GM12872 (cell line): Measurements from ENCODE around the gene LRBA.

ENCODE experiments used
- TF ChIP-seq, protein P1 (sequence below): IDR thresholded peaks from 3 replicates; pipeline ENCODE4 v1.5.1; 2011; ENCODE audit warnings: low read depth, mild to moderate bottlenecking, low read length, moderate library complexity; ENCODE audit not compliant: insufficient read depth

LRBA gene

DNA sequence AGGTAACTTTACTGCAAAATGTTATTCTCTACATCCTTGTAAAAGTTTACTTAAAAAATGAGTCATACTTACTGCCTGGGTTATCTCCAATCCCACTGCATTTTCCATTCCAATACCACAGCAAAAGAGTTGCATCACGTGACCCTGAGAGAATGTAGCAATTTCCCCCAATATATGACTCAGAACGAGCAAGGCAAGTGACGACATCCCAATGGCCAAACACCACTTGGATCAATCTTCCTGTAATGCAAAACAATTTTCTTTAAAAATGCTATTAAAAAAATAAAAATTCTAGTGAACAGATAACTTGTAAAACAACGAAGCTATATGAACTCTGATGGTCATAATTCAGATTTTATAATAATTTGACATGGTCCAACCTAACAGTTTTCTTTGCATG is 712.5 kb downstream of the LRBA start:
- TF ChIP-seq, protein P1, sequence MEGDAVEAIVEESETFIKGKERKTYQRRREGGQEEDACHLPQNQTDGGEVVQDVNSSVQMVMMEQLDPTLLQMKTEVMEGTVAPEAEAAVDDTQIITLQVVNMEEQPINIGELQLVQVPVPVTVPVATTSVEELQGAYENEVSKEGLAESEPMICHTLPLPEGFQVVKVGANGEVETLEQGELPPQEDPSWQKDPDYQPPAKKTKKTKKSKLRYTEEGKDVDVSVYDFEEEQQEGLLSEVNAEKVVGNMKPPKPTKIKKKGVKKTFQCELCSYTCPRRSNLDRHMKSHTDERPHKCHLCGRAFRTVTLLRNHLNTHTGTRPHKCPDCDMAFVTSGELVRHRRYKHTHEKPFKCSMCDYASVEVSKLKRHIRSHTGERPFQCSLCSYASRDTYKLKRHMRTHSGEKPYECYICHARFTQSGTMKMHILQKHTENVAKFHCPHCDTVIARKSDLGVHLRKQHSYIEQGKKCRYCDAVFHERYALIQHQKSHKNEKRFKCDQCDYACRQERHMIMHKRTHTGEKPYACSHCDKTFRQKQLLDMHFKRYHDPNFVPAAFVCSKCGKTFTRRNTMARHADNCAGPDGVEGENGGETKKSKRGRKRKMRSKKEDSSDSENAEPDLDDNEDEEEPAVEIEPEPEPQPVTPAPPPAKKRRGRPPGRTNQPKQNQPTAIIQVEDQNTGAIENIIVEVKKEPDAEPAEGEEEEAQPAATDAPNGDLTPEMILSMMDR, result no peak

DNA sequence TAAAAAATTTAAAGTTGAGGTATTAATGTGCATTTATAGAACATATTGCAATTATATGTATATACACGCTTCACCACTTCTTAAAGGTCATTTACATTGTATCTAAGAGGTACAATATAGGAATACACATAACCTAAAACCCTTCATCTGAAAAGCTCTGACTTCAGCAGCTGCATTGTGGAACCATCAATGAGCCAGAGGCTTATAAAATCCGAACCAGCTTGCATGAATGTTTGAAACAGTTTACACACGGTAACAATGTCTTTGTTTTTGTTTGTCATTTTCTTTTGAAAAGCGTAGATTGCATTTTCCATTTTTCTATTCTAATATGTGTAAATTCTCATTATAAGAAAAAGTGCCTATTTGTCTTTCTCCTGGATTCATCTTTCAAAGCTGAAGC is 715.3 kb downstream of the LRBA start:
- TF ChIP-seq, protein P1, result no peak

DNA sequence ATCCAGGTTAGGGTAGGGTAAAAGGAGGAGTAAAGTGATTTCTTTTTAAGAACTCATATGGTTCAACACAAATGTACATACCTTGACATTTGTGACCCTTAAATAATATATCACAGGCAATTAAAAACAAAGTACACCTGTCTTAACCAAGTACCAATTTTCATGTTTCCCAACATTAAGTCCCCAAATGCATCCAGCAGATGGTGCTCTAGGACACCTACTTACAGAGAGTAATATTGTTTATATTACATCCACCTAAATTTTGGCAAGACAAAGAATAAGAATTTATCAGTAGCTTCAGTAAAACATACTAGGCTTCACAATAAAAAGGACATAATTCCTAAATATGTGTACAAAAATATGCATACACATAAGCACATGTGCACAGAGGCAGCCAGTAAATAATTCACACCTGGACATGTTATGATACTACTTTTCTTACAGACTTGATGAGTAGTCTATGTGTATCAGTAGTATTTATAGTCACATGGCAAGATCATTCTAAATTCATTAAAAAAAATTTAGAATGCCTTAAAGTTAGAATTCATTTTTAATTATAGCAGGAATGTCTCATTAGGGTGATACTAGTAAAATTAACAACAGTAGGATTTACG is 717.1 kb downstream of the LRBA start:
- TF ChIP-seq, protein P1, result peak; percentile 50

DNA sequence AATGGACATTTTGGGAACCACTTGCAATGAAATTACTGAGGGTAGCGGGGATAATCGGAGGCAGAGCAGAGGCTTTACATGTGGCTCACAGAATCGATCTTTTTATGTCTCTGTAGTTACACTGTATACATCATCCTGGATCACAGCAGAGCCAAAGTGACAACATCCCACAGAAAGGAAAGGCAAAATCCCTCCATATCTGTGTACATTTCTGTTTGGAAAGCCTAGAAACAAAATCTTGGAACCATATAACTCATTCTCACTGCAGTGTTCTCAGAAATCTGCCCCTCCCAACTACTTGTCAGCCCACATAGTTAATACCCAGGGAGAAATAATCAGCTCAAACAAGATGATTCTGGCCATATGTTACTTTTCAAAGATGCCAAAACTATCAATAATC is 725.2 kb downstream of the LRBA start:
- TF ChIP-seq, protein P1, result no peak

DNA sequence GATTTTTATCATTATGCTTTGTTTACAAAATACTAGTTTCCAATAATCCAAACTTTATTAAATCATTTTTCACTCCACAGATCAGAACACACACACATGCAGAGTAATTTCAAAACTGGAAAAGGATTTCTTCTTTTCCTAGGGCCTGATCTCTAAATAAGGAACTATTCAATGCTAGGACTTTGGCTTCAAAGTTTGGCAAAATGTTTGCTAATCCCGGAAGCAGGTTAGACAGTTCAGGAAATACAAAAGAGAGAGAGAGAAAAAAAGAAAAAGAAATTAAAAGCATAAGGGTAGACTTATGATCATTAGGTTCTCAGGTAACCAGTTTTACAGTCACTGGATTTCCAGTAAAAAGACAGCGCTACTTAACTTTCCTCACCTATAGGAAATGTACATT is 725.9 kb downstream of the LRBA start:
- TF ChIP-seq, protein P1, result no peak

DNA sequence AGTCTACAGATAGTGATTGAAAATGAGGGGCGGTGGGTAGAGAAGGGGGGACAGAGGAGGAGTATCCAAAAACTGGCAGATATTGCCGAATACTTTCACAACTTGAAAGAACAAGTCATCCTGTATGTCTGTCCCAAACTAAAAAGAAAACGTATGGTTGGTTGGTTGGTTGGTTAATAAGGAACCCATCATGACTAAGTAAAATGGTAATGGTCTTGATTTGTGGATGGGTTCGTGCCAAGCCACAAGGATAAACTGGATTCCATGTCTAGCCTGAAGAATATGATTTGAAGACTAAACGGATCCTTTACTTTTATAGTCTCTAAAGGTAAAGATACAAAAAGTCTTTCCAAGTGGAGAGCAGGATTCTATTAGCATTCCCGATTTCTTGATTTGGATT is 728.4 kb downstream of the LRBA start:
- TF ChIP-seq, protein P1, result no peak

DNA sequence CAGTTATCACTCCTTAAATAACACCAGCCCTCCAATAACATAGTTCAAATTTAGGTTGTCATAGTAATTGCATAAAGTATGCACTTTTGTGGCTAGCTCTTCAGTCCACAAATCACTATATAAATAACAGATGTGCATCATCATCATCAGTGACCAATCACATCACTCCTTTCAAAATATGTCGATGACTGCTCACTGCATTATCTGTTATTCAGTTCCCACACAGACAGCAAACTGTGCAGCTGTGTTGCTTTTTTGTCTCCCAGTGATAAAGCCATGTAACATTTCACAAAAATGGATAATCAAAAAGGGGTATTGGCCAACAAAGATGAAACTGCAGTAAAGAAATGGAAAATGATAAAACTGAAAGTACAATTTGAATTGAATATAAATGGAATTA is 731.4 kb downstream of the LRBA start:
- TF ChIP-seq, protein P1, result no peak
